ENCODE results near the gene GRHL1.

Gene GRHL1, protein sequence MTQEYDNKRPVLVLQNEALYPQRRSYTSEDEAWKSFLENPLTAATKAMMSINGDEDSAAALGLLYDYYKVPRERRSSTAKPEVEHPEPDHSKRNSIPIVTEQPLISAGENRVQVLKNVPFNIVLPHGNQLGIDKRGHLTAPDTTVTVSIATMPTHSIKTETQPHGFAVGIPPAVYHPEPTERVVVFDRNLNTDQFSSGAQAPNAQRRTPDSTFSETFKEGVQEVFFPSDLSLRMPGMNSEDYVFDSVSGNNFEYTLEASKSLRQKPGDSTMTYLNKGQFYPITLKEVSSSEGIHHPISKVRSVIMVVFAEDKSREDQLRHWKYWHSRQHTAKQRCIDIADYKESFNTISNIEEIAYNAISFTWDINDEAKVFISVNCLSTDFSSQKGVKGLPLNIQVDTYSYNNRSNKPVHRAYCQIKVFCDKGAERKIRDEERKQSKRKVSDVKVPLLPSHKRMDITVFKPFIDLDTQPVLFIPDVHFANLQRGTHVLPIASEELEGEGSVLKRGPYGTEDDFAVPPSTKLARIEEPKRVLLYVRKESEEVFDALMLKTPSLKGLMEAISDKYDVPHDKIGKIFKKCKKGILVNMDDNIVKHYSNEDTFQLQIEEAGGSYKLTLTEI

DNA sequence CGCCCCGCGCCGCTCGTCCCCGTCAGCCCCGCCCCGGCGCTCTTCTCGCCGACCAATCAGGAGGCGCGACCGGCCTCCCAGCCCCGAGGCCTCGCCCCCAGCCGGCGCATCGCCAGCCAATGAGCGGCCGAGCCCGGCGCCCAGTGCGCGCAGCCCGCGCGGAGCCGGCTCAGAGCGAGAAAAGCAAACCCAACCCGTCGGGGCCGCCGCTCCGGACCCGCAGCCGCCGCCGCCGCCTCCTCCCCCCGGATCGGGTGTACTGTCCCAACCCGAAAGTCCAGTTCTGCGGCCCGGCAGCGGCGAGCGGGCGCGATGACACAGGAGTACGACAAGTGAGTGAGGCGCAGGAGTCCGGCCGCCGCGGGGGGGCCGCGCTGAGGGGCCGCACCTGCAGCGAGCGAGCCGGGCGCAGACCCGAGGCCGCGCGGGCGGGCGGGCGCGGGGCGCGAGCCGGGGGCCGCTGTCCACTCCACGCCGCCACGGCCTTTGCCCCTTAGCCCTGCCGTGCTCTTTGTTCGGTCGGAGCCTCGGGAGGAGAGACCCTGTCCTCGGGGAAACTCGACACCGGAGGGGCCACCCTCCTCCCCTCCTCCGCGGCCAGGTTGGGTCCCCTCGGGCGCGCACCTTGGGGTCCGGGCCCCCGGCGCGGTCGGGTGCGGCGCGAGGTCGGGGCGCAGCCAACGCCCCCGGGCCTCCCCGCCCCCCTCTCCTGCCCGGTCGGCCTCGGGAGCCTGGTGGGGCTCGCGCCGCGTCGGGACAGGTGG is at the start of gene GRHL1:
Gene GRHL1 (plus strand): TSS at position 172 of the 764 bp plus-strand sequence. CDS start 141 bp downstream, at position 313.
- TF ChIP-seq, protein P1, sequence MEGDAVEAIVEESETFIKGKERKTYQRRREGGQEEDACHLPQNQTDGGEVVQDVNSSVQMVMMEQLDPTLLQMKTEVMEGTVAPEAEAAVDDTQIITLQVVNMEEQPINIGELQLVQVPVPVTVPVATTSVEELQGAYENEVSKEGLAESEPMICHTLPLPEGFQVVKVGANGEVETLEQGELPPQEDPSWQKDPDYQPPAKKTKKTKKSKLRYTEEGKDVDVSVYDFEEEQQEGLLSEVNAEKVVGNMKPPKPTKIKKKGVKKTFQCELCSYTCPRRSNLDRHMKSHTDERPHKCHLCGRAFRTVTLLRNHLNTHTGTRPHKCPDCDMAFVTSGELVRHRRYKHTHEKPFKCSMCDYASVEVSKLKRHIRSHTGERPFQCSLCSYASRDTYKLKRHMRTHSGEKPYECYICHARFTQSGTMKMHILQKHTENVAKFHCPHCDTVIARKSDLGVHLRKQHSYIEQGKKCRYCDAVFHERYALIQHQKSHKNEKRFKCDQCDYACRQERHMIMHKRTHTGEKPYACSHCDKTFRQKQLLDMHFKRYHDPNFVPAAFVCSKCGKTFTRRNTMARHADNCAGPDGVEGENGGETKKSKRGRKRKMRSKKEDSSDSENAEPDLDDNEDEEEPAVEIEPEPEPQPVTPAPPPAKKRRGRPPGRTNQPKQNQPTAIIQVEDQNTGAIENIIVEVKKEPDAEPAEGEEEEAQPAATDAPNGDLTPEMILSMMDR (IDR thresholded peaks at IDR 0.05), result no peak

DNA sequence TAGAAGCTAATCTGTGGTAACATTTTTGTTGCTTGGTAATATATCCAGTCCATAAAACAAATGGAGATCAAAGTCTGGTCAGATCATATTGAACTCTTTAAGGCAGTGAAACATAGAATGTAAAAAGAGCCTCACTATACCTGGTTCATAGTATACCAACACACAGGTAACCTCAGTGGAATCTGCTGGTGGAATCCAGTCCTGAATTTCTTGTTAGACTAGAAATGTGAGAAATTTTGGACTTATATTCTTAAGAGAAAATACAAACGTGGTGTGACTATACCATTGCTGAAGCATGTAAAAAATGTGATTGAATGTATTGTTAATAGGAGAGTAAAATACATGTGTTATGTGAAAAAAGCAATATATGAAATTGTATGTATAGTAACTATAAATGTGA is 46.1 kb upstream of the GRHL1 start:
- TF ChIP-seq, protein P1 (IDR thresholded peaks at IDR 0.05), result no peak

DNA sequence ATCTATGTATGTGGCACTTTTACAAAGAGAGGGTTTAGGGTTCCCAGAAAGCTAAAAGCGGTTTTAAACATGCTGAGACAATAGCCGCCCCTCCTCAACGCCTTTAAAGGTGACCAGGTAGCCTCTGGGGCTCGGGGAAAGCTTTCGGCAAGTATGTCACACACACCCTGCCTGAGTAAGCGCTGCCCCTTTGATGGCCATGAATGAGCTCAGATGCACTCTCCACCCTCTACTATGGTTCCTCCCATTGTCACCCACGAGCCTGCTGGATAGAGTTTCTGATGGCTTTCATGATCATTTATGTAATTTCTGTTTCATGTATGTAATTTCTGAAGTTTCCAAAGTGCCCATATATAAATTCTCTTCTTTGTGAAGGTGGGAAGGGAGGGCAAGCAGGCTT is 44.1 kb upstream of the GRHL1 start:
- TF ChIP-seq, protein P1 (IDR thresholded peaks at IDR 0.05), result no peak

DNA sequence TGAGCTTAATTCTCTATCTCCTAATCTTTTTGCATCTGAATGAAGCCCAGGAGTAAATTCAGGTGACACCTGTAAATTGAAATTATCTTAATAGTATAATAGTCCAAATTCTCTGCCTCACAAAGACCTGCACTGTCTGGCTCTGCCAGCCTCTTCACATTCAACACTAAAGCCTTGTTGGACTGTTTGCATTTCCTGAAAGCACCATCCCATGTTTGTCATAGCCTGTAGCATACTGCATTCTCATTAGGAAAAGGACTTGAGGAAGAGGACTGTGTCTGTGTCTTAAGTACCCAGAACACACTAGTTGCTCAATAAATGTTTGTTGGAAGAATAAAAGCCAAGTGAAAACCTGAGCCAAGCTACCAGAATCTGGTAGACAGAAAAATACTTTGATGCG is 42.9 kb upstream of the GRHL1 start:
- TF ChIP-seq, protein P1 (IDR thresholded peaks at IDR 0.05), result no peak

DNA sequence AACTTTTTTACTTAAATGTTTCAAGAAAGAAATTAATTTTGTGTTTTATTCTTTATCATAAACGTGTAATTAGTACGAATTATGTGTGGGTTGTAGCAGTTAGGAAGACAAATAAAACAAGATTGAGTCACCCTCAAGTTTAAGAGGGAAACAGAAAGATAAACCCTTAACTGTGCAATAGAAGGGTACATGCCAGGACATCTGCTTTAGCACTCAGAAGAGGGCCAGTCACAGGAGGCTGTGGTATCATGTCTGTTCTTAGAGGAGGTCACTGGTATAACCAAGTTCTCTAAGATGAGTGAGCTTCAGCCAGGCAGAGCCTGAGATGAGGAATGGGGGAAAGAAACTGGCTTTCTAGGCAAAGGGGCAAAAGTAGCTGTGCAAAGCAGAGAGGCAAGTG is 42.4 kb upstream of the GRHL1 start:
- TF ChIP-seq, protein P1 (IDR thresholded peaks at IDR 0.05), result no peak

DNA sequence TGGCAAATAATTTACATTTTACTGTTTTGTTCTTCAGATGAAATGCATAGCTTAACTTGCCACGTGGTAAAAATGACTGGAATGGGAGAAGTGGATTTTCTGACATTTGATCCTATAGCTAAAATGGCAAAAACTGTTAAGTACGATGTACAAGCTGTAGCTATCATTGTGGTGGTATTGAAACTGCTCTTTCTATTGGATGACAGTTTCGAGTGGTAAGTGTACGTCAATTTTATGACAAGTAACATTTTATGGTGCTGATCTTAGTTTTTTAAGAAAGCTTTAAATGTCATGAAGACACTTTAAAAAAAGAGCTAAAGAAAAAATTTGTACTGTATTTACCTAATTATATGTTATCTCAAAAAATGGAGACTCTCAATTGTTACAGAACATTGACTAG is 40.8 kb upstream of the GRHL1 start:
- TF ChIP-seq, protein P1 (IDR thresholded peaks at IDR 0.05), result no peak

DNA sequence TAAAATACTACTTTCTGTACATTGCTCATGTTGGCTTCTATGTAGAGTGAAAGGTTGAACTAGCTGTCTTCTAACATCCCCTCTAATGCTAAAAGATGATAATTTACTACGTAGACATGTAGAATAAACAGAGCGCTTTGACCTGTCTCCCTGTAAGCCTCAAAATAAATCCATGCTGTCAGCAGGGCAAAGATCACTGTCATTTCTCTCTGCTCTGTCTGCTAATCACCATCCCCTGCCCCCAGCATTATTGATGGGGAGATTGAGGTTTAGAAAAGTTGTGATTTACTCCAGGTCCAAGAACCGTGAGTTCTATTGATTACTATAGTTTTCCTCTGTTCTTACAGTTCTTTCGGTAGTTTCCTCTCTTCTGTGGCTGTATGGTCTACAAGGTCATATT is 39.0 kb upstream of the GRHL1 start:
- TF ChIP-seq, protein P1 (IDR thresholded peaks at IDR 0.05), result no peak

All from LNCAP (cell line).